GM21528 (cell line): ENCODE measurements around the gene IL17B.

Source experiments
- ATAC-seq: cut with Tn5 transposase; IDR thresholded peaks from one replicate; pipeline ENCODE4 v1.9.1; 2021; ENCODE audit warnings: mild to moderate bottlenecking, moderate library complexity; ENCODE audit not compliant: unreplicated experiment, low FRiP score

The IL17B gene

DNA sequence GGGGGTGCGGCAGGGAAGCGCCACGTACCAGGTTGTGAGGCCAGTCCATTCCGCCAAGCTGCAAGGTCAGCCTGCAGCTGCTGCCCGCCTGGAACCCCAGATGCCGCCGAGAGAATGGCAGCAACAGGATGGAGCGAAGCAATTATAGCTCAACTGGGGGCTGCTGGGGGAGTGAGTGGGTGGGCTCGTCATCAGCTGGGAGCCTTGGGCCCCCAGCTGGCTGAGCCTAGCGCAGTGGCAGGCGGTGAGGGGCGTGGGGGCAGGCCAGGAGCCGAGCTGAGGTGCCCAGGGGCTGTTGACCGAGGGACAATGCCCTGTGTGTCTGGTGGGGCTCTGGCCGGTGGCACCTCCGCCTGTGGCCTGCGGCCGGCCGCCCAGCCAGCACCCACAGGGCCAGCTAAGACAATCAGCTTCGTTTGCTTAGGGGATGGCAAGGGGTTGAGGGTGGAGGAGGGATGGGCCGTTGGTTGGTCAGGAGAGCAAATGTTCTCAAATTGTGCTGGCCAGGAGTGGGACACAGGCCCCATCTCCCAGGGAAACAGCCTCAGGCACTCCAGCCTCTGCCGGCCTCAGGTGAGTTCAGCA is at the start of gene IL17B:
TSS of gene IL17B (minus strand) at position 116 of the 585 bp plus-strand sequence. CDS start at position 49, 67 bp downstream.
- no peak for ATAC-seq

DNA sequence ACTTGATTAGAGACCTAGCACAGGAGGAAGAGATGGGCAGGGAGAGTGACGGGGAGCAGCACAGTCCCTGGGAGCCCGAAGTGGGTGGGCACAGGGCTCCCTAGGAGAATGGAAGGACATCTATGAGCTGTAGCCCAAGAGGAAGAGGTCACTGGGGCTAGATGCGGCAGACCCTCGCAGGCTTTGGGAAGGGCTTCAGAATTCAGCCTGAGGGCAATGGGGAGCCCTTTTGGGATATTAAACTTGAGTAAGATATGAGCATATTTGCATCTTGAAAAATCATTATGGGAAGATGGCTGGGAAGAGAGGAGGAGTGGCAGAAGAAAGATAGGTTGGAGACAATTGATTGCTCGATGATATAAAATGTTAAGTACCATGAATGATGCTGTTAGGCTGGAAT is 48.9 kb upstream of the IL17B start:
- ATAC-seq = no peak

DNA sequence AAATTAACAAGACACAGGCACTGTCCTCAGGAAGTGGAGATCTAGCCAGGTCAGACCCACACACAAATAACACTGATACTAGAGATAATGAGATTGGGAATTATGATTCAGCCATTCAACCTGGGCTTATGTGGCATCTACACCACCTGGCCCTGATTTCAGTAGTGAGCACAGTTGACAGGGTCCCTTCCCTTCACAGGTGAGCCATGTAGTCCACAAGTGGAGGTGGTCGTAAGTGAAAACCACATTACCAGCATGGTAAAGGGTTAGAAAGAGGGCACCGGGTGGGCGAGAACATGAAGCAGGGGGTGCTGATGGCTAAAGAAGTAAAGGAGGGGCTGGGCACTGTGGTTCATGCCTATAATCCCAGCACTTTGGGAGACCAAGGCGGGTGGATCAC is 48.3 kb upstream of the IL17B start:
- no peak for ATAC-seq

DNA sequence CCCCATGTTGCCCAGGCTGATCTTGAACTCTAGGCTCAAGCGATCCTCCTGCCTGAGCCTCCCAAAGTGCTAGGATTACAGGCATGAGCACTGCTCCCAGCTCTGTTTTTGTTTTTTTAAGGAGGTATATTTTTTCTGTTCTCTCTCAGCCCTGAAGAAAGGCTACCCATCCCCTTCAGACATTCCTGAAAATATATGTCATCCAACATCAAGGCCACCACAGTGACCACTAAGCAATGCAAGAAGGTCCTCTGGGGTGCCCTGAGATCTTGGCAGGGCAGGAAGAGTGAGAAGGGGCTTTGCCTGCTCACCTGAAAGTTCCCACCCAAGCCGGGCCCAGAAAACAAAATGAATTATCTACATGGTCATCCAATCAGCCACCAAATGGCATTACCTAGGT is 47.8 kb upstream of the IL17B start:
- no peak for ATAC-seq

- no peak for ATAC-seq
These were observed 46.6 kb upstream of the IL17B start for GRCh38 chr5:149425729-149426128.

DNA sequence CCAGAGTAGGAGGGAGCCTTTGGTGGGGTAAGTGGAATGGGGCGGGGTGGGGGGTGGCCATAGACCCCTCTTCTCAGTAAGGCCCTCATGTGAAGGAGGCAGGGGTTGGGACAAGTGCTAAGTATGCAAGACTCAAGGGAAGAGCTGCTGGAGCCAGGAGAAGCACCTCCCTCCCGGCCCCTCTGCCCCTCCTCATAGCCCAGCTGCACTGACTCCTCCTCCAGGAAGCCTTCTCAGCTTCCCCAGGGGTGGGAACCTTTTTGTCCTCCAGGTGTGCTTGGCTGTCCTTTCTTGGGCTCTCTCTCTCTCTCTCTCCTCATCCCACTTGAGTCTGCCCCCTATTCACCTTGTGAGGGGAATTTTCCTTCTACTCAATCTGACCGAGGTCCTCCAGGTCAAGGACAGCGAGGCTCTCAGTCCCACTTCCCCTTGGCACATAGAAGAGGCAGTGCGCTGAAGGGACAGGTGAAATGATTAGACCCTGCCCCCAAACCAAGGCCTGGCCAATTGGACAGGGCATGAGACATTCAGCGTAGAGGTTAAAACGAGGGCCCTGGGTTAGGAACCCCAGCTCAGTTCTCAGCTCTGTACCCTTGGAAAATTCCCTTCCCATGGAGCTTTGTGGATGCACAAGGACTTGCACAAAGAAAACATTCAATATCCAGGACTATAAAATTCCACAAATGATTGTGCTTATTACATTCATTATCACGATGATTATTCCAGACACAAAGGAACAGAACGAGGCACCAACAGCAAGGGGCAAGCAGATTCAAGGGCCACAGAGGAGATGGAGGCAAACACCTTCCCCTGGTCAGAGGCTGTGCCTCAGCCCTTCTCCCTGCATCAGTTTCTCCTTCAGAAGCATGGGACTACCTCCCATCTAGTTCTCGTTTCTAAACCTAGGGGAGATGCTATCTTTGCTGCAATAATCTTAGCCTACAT is 45.6 kb upstream of the IL17B start:
- ATAC-seq = no peak

DNA sequence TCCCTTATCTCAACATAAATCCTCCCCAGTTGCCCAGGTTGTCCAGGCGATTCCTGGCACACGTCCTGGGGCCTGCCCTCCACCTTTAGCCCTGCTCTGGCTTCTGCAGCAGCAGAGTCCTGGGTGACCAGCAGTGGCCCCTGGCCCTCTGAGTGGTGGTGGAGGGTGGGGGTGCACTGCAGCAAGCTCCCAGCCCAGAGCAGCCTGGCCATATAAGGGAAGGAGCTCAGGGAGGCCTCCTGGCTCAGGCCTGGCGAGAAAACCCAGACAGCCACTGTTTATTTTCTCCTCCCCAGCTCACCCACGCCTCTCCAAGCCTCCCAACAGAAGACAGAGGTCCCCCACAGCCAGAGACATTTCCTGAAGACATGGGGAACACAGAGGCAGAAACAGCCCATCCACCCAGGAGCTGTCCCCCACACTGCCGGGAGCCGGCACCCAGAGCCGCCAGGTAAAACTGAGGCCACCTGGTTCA is 44.7 kb upstream of the IL17B start:
- no peak for ATAC-seq

DNA sequence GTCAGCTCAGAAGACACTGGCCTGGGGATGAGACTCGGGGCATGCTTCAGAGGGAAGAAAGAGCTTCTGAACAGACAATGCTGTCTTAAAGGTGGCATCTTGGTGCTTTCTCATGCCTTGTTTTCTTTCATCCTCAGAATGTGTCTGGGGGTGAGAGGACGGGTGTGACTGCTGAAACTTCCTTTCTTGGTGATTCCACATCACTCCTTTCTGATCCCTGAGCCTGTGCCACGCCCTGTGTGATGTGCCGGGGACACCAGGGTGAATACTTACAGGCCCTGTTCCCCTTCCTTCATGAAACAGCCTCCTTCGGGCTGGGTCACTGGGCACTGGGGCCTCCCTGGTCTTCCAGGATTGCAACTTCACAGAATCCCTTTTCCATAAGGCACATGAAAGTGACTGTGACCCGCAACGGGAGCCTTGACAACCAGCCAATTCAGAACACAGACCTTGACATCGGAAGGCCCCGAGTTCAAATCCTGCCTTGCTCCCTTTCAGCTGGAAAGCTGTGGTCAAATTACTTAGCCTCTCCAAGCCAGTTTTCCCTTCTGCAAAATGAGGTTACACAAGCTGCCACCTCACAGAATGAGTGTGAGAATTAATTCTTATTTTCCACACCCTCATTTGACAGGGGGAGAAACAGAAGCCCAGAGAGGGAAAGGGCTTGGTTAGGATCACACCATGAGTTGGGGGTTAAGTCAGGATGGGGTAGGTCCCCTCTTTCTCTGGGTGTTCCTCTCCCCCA is 44.1 kb upstream of the IL17B start:
- ATAC-seq = no peak

DNA sequence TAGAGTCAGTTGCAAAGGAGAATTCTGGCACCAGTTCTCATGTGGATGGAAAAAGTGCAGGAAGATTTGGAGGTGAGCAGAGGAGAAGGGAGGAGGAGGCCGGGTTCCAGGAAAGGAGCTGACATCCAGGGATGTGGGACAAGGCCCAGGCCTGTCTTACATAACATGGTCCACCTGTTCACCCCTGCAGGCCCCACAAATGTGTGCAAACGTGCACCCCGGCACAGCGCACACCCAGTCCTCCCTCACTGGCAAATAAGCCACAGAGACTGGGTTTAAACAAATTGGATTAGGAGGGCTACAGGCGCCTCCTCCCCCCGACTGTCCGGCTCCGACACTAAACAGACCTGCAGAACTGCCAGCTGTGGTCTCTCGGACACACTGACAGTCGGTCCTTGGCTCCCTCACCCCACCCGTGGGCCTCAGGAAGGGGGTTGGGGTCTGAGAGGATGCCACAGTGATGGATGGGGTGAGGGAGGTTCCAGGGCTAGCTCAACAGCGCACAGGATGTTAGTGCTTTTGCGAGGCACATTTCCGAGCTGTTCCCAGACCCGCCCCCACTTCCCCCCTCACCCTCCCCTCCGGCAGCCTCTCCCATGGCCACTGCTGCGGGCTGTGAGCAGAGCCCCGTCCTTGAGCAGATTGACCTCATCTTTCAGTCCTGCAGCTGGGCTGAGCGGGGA is 43.4 kb upstream of the IL17B start:
- no peak for ATAC-seq

GRCh38 chr5:149421834-149422233 is 42.7 kb upstream of the IL17B start:
- ATAC-seq = no peak

DNA sequence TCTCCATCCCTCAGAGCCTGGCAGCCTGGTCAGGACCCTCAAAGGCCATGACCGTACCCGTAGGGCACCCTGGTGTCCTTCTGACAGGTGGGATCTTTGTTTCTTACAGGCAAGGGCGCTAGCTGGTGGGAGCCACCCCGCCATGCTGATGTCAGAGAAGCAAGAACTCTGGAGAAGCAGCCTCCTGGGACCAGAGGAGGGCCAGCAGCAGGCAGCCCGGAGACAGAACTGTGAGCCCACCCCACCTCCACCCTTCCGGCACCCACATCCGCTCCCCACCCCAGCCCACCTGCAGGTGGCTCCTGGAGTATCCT is 42.2 kb upstream of the IL17B start:
- ATAC-seq = no peak

DNA sequence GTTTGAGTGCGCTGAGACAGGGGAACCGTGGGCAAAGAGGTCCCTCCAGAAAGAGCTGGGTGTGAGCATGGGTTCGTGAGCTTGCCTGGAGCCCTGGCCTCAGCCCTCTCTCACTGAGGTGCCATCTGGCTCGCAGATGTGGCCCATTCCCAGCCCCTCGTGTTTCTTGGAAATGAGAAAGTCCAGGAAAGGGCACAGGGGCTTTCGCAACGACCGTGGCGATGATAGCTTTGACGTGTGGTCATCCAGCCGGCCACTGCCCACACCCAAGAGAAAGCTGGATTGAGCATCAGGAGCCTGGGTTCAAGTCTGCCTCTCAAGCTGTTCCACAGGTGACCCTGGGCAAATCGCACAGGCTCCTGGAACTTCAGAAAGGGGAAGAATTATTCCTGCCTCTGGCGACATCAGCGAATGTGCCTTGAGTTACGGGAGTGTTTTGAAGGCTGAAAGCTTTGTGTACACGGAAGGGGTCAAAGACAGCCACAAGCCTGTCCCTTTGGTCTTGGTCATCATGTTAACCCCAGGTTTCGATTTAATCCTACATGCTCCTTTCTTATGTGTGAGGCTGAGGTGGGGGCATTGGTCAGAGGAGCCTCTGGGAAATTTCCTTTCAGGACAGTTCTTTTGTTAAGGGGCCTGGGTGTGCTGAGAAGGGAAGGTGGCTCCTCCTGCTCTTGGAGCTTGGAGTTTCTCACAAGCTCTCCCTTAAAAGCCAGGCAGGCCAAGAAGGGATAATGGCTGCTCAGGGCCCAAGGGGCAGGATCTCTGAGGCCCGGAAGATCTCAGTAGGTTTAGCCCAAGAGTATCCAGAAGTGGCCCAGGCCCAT is 41.7 kb upstream of the IL17B start:
- no peak for ATAC-seq

DNA sequence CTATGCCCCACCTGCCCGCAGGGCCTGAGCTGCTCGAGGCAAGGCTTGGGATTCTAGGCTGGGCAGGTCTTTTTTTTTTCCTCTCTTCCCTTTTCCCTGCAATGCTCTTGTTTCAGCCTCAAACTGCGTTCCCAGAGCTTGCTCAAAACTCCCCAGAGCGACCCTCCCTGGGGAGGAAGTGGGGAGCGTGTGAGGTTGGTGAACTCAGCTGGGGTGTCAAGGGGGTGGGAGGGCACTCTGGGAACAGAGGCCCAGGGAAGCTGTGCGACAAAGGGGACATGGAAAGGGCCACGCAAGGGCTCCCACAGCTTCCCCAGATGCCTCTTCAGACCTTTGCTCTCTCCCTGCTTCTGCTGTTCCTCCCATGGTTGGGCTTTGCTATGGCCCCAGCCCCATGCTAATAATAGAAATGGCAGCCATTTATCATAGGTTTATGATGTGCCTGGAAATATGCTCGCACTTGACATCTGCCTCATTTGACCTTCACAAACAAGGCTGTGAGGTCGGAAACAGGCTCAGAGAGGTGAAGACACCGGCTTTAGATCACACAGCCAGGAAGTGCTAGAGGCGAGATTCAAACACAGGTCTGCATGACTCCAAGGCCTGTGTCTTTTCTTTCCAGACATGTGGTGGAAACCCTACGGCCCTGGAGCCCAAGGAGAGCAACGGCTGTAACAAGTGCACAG is 40.9 kb upstream of the IL17B start:
- ATAC-seq = no peak

DNA sequence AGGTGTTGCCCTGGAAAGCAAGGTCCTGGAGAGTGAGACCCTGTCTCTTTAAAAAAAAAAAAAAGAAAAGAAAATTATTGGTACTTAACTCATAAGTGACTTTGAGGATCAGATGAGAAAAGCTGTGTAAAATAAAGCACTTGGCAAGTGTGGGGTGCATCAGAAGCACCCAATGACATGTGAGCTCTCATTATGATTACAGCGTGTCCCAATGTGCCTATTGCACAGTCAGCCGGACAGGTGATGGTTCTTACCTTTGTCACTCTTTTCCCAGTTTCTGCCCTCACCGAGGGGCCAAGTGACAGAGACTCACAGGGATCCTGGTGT is 40.4 kb upstream of the IL17B start:
- no peak for ATAC-seq

DNA sequence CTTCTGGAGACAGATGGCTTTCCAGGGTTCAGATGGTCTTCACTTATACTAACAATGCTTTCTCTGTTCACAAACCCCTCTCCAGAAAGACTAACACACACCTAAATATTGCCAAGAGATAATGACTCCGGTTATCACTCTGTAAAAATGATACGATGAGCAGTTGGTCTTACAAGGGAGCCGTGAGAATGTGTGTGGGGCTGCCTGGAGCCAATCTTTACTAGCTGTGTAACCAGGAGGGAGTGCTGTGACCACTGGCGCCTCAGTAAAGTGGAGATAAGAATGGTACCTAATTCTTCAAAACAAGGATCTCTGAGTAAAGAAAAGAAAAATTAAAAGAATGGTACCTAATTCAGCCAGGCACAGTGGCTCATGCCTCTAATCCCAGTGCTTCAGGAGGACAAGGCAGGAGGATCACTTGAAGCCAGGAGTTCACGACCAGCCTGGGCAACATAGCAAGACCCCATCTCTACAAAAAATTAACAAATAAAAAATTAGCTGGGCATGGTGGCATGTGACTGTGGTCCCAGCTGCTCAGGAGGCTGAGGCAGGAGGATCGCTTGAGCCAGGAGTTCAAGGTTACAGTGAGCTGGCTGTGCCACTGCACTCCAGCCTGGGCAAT is 39.9 kb upstream of the IL17B start:
- ATAC-seq = no peak

DNA sequence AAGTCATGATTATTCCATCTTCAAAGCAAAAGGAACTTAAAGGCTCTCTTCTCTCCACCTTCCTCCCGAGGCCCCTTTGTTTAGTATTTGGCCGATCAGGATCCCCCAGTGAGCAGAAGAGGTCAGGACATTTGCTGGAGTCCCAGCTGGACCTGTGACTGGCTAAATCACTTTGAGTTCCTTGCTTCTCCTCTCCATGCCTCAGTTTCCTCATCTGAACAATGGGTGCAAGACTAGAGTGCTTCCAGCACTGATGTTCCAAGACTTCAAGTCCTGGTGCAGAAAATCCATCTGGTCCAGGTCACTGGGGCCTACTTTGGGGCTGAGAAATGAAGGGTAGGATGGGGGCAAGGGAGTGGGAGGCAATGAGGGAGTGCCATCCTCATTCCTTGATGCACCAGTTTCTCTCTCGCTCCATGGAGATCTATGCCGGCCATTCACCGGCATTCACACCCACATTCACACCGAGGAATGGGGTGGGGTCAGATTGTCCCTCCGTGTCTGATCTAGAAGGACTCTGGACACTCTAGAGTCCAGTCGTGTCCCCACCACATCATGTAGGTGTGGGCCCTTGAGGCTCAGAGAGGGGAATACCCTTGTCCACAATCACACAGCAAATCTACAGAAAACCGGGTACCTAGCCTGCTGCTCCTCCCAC is 38.7 kb upstream of the IL17B start:
- no peak for ATAC-seq

- ATAC-seq = no peak
These were observed 38.1 kb upstream of the IL17B start for GRCh38 chr5:149416987-149417710.
